Fibroblast of skin of scalp (primary cell): ENCODE results near the gene DMBT1.
A peak's percentile ranks its signal among the peaks of the same experiment; 100 is the strongest.
"Not testable (repeated sequence)": the region's sequence is repeated elsewhere in the genome, so short reads cannot be mapped to it uniquely, and the experiment has no call there.

Source experiments
- DNase-seq: peaks from one replicate; pipeline ENCODE4 v3.0.0-alpha.2; 2013

DMBT1 gene

DNA sequence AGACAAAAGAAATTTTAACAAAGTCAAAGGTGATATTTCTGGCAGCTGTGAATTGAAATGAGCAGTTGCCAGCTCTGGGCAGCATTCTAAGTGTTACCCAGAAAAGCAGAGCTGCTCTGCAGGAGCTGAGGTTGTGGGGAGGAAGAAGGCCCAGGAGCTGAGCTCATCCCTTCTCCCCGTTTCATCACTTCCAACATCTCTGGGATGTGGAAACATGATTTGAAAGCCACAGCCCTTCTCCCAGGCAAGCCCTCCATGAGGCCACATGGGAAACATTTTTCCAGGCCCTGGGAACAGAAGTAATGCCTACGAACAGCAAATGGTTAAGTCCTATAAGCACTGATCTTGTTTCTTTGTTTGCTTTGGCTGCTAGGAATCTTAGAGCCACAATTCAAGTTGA, 10.9 kb upstream of the DMBT1 start:
- DNase-seq, result peak; percentile 64

- DNase-seq, result no peak
These were observed 10.1 kb upstream of the DMBT1 start for GRCh38 chr10:122550427-122550826.

DNA sequence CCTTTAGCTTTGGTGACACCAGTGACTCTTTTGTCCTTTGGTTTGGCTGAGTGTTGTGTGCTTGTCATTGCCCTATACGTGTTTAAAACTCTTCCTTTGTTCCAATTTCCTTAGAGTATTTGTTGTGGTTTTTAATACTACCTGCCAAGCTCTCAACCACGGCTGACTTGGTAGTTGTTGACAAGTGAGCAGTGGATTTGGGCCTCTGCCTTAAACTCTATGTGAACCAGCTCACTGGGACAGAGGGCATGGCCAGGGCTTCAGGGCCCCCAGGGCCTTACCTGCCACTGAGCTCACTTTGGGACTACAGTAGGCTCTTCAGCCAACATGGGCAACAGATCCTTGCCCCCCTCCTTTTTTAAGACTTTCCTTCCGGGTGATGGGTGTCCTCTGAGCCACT, 9.6 kb upstream of the DMBT1 start:
- no peak for DNase-seq

DNA sequence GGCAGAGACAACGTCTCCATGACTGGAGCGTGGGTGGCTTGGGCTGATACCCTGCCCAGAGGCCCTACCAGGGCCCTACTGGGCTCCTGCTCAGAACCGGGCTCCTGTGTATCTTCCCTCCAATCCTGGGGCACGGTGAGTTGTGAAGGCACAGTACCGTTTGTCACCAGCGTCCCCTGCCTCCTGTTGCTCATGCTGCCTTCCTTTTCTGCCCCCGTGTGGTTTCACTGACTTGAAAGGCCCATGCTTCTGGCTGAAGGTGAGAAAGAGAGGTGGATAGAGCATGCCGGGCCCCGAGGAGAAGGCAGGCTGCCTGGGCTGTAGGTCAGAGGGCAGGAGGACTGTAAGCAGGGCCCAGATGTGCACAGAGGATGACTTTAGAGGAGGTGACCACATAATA, 9.1 kb upstream of the DMBT1 start:
- DNase-seq, result no peak

DNA sequence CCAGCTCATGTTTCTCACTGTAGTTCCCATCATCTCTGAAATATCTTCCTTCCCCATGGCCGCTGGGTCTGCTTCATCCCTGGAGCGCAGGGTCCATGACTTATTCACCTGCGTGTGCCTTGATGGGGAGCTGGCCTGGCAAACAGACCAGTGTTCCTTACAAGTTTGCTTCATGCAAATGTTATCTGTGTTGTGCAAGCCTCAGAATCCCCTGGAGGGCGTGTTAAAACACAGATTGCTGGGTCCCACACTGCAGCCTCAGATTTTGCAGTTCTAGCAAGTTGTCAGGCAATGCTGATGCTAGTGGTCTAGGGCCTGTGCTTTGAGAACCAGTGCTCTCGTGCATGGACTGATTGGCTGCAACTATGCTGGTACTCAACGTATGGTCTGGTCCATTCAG, 7.2 kb upstream of the DMBT1 start:
- DNase-seq, result no peak

DNA sequence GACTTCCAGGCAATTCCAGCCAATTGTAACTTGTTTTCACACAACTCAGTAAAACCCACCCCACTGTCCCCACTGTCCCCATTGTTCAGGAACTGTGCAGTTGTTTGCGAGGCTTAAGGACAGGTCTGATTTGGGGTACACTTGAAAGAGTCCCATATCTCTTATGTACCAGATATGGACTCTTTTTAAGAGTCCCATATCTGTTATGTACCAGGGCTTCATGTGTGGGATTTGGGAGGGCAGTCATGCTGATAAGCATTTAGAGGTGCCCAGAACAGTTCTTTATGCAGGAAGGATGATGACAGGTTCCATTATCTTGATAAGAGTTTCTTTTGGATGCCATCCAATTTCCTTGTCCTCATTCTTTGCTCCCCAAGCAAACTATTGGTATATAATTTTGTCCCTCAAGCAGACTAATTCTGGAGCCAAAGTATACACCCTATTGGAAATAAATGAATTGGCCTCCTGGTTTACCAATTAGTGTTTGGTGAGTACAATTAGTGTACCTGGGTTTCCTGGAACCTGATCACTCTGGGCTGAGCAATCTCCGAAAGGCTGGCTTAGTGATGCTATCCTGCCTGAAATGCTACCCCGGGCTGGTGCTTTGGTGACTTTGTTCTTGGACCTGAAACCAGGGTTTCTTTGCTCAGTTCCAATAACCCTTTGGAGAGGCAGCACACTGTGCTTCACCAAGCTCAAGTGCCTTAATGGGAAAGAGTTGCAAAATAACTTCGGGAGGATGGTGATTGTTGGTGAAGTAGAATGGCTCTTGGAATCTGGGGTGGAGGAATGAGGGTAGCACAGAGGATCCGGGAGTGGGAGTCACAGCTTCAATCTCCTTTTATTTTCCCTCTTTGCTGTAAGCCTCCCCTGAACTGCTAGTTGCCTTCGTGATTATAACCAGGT, 6.2 kb upstream of the DMBT1 start:
- no peak for DNase-seq

DNA sequence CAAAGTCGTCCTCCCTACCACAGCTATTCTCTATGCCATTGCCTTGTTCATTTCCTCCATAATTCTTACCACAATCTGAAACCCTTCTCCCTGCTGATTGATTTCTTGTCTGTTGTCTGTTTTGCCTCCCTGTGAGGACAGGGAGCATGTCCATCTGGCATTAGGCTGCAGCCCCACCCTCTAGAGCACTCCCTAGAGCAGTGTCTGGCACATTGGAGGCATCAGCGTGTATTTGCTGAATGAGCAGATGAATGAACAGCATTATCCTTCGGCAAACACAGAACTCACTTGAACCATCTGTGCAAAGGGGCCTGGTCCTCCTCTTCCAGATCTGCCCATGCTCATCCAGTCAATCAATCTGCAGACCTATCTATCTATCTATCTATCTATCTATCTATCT, 5.1 kb upstream of the DMBT1 start:
- no peak for DNase-seq

- DNase-seq, result no peak
These were observed 3.0 kb upstream of the DMBT1 start for GRCh38 chr10:122557516-122557915.

GRCh38 chr10:122558452-122558851, 2.1 kb upstream of the DMBT1 start:
- no peak for DNase-seq

DNA sequence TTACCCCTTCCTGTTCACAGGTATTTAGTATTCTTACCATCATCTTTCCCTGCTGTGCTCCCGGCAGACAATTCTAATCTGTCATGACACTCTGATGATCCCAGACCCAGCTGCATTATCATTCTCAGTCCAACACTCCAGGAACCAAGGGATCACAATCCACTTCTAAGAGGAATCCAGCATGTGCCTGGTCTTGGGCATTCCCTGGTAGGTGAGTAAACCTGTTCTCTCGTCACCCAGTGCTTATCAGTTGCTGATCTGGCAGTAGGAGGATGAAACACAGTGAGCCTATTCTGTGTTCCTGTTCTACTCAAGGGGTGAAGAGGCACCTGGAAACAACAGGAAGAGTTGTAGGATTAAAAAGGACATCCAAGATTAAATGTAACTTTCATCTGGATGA, 1.3 kb upstream of the DMBT1 start:
- no peak for DNase-seq

- DNase-seq, result peak; percentile 23
These were observed 658 bp downstream of the DMBT1 start for GRCh38 chr10:122561212-122561611.

DNA sequence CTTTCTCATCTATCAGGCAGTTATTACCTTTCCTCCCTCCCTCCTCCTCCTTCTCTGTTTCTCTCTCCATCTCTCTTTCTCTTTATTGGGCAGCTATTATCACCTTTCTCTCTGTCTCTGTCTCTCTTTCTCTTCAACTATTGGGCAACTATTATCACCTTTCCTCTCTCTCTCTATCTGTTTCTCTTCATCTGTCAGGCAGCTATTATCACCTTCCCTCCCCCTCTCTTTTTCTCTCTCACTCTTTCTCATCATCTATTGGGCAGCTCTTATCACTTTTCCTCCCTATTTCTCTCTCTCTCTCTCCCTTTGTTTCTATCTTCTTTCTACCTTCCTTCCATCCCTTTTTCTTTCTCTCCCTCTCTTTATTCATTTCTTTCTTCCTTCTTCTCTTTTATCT, 1.2 kb downstream of the DMBT1 start:
- no peak for DNase-seq

DNA sequence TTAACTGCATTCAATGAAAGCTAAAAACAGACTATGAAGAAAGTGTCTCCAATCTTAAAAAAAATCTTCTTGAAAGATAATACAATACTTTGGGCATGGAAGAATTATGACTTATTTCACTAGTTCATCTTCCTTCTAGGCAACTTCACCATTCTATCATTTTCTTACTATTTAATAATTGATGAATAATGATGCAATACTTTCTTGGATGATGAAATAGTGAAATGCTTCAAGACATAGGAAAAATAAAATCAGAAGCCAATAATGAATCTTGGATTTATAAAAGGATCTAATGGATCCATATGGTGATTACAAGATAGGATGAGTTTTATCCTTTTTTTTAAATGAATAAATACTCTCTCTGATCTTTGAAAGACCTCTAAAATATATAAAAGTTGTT, 4.4 kb downstream of the DMBT1 start:
- DNase-seq, result no peak

DNA sequence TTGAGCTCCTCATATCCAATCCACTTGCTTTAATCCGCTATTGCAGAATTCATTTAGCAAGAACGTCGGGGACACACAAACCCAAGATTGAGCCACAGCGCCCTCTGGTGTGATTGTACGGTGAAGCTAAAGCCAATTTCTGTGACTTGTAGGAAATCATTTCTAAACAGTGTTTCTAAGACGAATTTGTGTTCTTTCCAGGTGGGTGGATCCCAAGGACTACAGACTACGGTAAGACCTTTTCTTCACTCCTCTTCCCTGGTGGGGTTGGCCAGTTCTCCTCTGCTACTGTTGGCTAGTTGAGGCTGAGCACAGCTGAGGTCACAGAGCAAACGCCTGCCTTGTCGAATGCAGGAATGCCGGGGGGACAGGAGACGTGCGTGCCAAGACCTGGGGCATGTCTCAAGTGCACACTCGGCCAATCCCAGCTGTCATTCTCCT, 5.2 kb downstream of the DMBT1 start:
- DNase-seq, result peak; percentile 81

DNA sequence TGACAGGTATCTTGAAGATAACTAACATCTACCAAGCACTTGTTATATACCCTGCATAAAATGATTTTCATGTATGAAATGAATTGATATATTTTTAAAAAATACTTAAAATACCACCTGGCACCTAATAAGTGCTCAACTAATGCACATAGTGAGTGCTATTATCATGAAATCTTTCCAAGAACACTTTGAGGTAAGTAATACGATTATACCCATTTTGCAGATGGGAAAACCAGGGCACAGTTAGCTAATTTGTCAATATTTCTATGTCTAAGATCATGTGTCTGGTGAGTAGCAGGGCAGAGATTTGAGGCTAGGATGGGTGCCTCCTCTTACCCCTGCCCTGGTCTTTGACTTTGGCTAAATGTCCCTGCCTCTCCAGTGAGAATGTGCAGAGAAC, 6.1 kb downstream of the DMBT1 start:
- no peak for DNase-seq

- DNase-seq, result peak; percentile 16
These were observed 6.6 kb downstream of the DMBT1 start for GRCh38 chr10:122567056-122567660.

DNA sequence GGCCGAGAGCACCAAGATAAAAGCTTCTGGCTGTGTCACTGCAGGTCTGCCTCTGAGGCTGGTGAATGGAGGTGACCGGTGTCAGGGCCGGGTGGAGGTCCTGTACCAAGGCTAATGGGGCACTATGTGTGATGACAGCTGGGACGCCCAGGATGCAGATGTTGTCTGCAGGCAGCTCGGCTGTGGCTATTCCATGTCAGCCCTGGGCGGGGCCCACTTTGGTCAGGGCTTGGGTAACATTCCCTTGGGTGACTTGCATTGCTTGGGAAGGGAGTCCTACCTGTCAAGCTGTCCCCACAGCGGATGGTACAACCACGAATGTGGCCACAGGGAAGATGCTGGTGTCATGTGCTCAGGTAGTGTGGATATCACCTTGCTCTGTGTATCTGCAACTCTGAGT, 8.0 kb downstream of the DMBT1 start:
- DNase-seq, result no peak

DNA sequence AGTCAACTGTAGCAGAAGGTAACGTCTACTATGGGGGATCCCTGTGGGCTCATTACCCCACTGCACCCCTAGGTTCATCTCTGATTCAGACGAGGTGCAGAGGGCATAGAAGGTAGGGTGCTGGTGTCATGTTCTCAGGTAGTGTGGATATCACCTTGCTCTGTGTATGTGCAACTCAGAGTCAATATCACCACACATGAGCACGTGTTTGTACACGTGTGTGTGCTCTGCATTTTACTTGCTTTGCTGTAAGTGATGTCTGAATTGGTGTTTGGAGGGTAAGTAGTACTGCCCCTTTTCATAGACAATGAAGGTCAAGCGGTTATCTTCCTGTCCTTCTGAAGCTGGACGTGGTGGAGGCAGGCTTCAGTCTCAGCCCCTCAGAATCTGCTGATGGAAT, 10.4 kb downstream of the DMBT1 start:
- no peak for DNase-seq

- DNase-seq, result no peak
These were observed 11.3 kb downstream of the DMBT1 start for GRCh38 chr10:122571892-122572291.

DNA sequence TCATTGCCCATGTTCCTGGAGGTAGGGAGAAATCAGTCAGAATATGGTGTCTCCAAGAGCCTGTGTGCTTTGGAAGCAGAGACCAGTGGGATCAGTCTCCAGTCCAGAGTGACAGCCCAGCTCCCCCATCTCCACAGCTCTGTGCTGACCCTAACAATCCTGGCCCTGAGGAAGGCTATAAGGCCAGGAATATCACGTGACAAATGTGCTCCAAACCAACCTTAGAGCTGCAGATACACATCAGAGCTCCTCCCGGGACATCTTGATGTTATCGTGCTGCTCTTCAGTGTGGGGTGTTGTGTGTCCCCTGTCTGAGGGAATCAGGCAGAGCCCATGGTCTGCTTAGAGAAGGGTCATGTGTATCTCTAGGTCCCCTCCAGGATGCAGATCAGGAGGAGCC, 15.2 kb downstream of the DMBT1 start:
- no peak for DNase-seq

DNA sequence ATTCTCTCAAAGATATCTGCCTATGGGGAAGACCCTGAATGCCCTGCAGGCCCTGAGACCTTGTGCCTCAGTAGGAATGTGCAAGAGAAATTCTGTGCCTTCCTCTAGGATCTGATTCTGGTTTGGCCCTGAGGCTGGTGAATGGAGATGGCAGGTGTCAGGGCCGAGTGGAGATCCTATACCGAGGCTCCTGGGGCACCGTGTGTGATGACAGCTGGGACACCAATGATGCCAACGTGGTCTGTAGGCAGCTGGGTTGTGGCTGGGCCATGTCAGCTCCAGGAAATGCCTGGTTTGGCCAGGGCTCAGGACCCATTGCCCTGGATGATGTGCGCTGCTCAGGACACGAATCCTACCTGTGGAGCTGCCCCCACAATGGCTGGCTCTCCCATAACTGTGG, 15.7 kb downstream of the DMBT1 start:
- DNase-seq, result no peak

DNA sequence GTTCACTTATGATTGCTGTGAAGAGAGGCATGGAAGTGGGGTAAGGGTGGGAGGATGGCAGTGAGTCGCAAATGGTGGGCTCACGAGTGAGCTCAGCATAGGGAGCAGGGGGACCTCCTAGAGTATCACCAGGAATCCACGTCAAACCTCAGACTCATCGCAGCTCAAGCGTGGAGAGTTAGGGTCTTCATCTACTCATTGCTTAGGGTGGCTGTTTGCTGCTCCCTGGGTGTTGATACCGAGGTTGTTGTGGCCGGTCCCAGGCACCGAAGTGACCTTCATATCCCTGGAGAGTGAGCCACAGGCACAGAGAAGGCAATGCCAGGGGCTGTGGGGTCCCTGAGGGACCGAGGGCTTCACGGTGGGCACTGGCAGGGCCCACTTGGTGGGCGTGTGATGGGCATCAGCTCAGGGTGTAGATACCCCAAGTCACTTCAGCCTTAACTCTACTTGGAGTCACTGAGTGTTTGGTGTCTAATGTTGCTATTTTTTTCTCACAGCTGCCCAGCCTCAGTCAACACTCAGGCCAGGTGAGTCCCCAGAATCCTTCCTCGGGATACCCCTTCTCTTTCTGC, 16.8 kb downstream of the DMBT1 start:
- DNase-seq, result no peak

- not testable (repeated sequence) for DNase-seq
These were observed 25.5 kb downstream of the DMBT1 start for GRCh38 chr10:122586070-122586469.
